B cell (primary cell): ENCODE measurements around the gene ETFDH. TPM values are rescaled to one million over a fixed set of nuclear protein-coding genes. Genes with fewer than 3 reads are reported as not detected.

Experiments
- ATAC-seq: fragments of 200-7000 bp; cut with Tn5 transposase; one replicate; pipeline ENCODE4 v1.10.0; 2021; ENCODE audit warnings: low read depth, mild to moderate bottlenecking, moderate number of reproducible peaks, moderate library complexity
- CTCF ChIA-PET: fragments of 350-600 bp; sonication (Branson Sonifier 250); formaldehyde crosslinking; loops from one replicate; lab custom pipeline; 2021; ENCODE audit warnings: antibody characterized with exemption, inconsistent platforms; lab: Charles Lee
- POLR2A ChIA-PET: fragments of 350-600 bp; sonication (Branson Sonifier 250); formaldehyde crosslinking; loops from one replicate; lab custom pipeline; 2021; ENCODE audit warnings: antibody characterized with exemption; lab: Charles Lee
- DNase-seq: peaks from one replicate; pipeline ENCODE4 v3.0.0; 2013
- H2AFZ ChIP-seq: 2 replicates; pipeline ENCODE4 v1.6.1; 2012; ENCODE audit warnings: mild to moderate bottlenecking, low read depth, low read length; ENCODE audit not compliant: insufficient read depth, poor library complexity, severe bottlenecking
- H3K27ac ChIP-seq, 2 donors: 1 replicate in 1 of 2; 2 replicates in 1 of 2; pipeline ENCODE4 v1.5.1; 2012 to 2013; ENCODE audit warnings: low read length in 2 of 2, mild to moderate bottlenecking in 2 of 2, moderate library complexity in 1 of 2
- H3K27me3 ChIP-seq, 4 experiments: fragments of 200-600 bp in 1 of 4; sonication (generic) in 1 of 4; replicated peaks in 1 of 4; 1 replicate in 2 of 4; 2 replicates in 2 of 4; pipeline versions ENCODE4 v1.6.1 to v1.7.0; 2013 to 2016; ENCODE audit warnings: low read length in 3 of 4, mild to moderate bottlenecking in 2 of 4, mixed read lengths in 1 of 4, moderate library complexity in 1 of 4; ENCODE audit not compliant: insufficient read depth in 4 of 4, control insufficient read depth in 3 of 4; ENCODE audit errors: control extremely low read depth in 1 of 4
- H3K36me3 ChIP-seq, 2 experiments: replicated peaks in 1 of 2; 1 replicate in 1 of 2; 2 replicates in 1 of 2; pipeline versions ENCODE4 v1.6.1 to v1.7.1; 2013; ENCODE audit warnings: low read length in 1 of 2; ENCODE audit not compliant: insufficient read depth in 2 of 2, control insufficient read depth in 1 of 2; ENCODE audit errors: control extremely low read depth in 1 of 2, extremely low read depth in 1 of 2
- H3K4me1 ChIP-seq, 2 donors: fragments of 200-600 bp in 1 of 2; sonication (generic) in 1 of 2; 1 replicate in 1 of 2; 2 replicates in 1 of 2; pipeline versions ENCODE4 v1.5.1 to v1.6.1; 2013 to 2017; ENCODE audit warnings: low read length in 2 of 2; ENCODE audit not compliant: control insufficient read depth in 2 of 2, insufficient read depth in 2 of 2
- H3K4me2 ChIP-seq: replicated peaks from 2 replicates; pipeline ENCODE3; 2012; ENCODE audit warnings: mild to moderate bottlenecking, low read depth, low read length; ENCODE audit not compliant: poor library complexity, severe bottlenecking
- H3K4me3 ChIP-seq, 5 experiments: fragments of 200-600 bp in 1 of 5; sonication (generic) in 1 of 5; 1 replicate in 3 of 5; 2 replicates in 2 of 5; pipeline versions ENCODE4 v1.5.1 to v1.7.0; 2011 to 2016; ENCODE audit warnings: low read length in 4 of 5, mild to moderate bottlenecking in 4 of 5, low read depth in 2 of 5, control low read depth in 1 of 5, moderate library complexity in 1 of 5; ENCODE audit not compliant: insufficient read depth in 1 of 5; ENCODE audit errors: control extremely low read depth in 1 of 5, extremely low read depth in 1 of 5
- H3K79me2 ChIP-seq: fragments of 200-600 bp; sonication (generic); one replicate; pipeline ENCODE4 v1.6.0; 2016; ENCODE audit warnings: low read length; ENCODE audit not compliant: control insufficient read depth, insufficient read depth
- H3K9ac ChIP-seq: fragments of 200-600 bp; sonication (generic); 2 replicates; pipeline ENCODE4 v1.6.1; 2017; ENCODE audit warnings: mild to moderate bottlenecking, low read length, moderate library complexity
- H3K9me3 ChIP-seq, 3 donors: one replicate each; pipeline versions ENCODE4 v1.6.1 to v1.7.1; 2013; ENCODE audit warnings: low read length in 2 of 3; ENCODE audit not compliant: control insufficient read depth in 2 of 3, insufficient read depth in 1 of 3; ENCODE audit errors: control extremely low read depth in 1 of 3
- H4K20me1 ChIP-seq: 2 replicates; pipeline ENCODE4 v1.6.0; 2012; ENCODE audit warnings: mild to moderate bottlenecking, low read length; ENCODE audit not compliant: insufficient read depth, control insufficient read depth, poor library complexity, severe bottlenecking
- H3K27ac Mint-ChIP-seq: one replicate; pipeline ENCODE4 v1.8.0; 2021; ENCODE audit warnings: mixed read lengths
- H3K27me3 Mint-ChIP-seq: one replicate; pipeline ENCODE4 v1.8.0; 2021; ENCODE audit warnings: mixed read lengths
- H3K4me1 Mint-ChIP-seq: one replicate; pipeline ENCODE4 v1.8.0; 2021; ENCODE audit warnings: mixed read lengths
- H3K4me3 Mint-ChIP-seq: one replicate; pipeline ENCODE4 v1.8.0; 2021; ENCODE audit warnings: mixed read lengths
- H3K9me3 Mint-ChIP-seq: one replicate; pipeline ENCODE4 v1.8.0; 2022; ENCODE audit warnings: mixed read lengths; ENCODE audit not compliant: insufficient read depth
- EZH2 ChIP-seq: IDR thresholded peaks from 2 replicates; pipeline ENCODE4 v1.6.1; 2012; ENCODE audit warnings: borderline replicate concordance, low read depth, mild to moderate bottlenecking, moderate library complexity, low read length; ENCODE audit not compliant: insufficient read depth, poor library complexity, severe bottlenecking
- WGBS: methylation state at CpG from one replicate; pipeline ENCODE4 v1.1.5; 2013; ENCODE audit warnings: missing lambda C conversion rate; ENCODE audit not compliant: insufficient coverage; 5-methylcytosine and 5-hydroxymethylcytosine counted together
- intact Hi-C: fragments of 100-400 bp; cut with micrococcal nuclease; formaldehyde crosslinking; loops from one replicate; pipeline ENCODE4 v1.10.0; 2022
- polyA plus RNA-seq: library from polyadenylated mRNA; depleted of rRNA; stranded (reverse); fragments of >200 nt; gene quantifications from 2 replicates; pipeline ENCODE4 v1.2.3, GENCODE V29; 2012
- total RNA-seq, 2 donors: library from RNA; stranded (reverse); fragments of 120-200 nt in 1 of 2; gene quantifications; 1 replicate in 1 of 2; 2 replicates in 1 of 2; pipeline versions ENCODE4 v1.2.3 to v1.2.4, GENCODE V29; 2013 to 2022
- TF ChIP-seq, protein P1 (sequence below): fragments of 200-600 bp; IDR thresholded peaks from one replicate; pipeline ENCODE4 v1.8.0; 2022; ENCODE audit warnings: antibody characterized with exemption, mild to moderate bottlenecking

ETFDH gene
- total and polyA plus RNA-seq, 2 donors (not counting 1 experiment from before 2014, with no cell fraction given): 7.8 to 10.8 TPM

DNA sequence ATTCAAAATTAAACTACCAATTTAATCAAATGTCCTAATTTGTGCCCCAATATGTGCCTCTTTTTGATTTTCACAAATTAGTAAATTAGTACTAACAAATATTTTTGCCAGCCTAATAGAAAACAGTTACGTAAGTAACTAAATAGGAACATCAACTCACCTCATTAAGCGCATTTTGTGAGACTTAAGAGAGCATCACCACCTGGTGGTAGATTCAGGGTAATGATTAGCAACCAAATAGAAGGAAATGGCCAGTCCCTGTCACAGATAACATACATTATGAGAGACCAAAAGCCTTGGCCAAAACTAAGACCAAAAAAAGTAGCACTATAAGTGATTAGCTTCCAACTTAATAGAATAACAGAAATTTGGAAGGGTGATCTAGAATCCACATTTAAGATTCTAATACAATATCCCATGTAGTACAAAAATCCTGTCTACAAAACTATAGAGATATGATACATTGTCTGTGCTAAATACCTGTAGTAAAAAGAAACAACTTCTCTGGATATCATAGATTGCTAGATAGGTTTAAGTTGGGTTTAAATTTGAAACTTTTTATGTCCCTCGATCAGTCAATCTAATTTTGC lies 47.1 kb upstream of the ETFDH start:
- no peaks in the 10 kb centered on the region for H3K36me3 ChIP-seq
- ATAC-seq (no peak), DNase-seq (peak; percentile 39)
- Mint-ChIP-seq H3K27me3 (peaks cover 6% of the 10 kb centered on the region), H3K9me3 (no peaks in the 10 kb centered on the region), H3K27ac (no peak overlapping the region), H3K4me3 (no peak overlapping the region), H3K4me1 (no peaks in the 10 kb centered on the region)
- CTCF ChIA-PET: interaction anchor here (1.0 to 1.5 kb wide), 3 partner anchors 10 to 370 kb away, joined by 3 to 4 read pairs (median 3); no protein-coding TSS in a partner anchor
- POLR2A ChIA-PET: no interaction called here
- H3K27me3 ChIP-seq: no peaks in the 10 kb centered on the region
- no peaks in the 10 kb centered on the region for H3K79me2 ChIP-seq
- H2AFZ ChIP-seq: no peak overlapping the region
- no peak overlapping the region for H3K27ac ChIP-seq
- H3K9me3 ChIP-seq: no peaks in the 10 kb centered on the region
- H3K9ac ChIP-seq: no peak overlapping the region
- intact Hi-C loops: loop anchor here (1.0 kb wide), 1 partner anchor 372 kb away; no protein-coding TSS in a partner anchor
- H3K4me3 ChIP-seq: no peak overlapping the region
- H3K4me2 ChIP-seq: no peak overlapping the region
- H4K20me1 ChIP-seq: no peaks in the 10 kb centered on the region
- TF ChIP-seq, protein P1, sequence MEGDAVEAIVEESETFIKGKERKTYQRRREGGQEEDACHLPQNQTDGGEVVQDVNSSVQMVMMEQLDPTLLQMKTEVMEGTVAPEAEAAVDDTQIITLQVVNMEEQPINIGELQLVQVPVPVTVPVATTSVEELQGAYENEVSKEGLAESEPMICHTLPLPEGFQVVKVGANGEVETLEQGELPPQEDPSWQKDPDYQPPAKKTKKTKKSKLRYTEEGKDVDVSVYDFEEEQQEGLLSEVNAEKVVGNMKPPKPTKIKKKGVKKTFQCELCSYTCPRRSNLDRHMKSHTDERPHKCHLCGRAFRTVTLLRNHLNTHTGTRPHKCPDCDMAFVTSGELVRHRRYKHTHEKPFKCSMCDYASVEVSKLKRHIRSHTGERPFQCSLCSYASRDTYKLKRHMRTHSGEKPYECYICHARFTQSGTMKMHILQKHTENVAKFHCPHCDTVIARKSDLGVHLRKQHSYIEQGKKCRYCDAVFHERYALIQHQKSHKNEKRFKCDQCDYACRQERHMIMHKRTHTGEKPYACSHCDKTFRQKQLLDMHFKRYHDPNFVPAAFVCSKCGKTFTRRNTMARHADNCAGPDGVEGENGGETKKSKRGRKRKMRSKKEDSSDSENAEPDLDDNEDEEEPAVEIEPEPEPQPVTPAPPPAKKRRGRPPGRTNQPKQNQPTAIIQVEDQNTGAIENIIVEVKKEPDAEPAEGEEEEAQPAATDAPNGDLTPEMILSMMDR: peak; percentile 79
- no peak for TF ChIP-seq EZH2
- no peaks in the 10 kb centered on the region for H3K4me1 ChIP-seq
- no CpG with 5 or more reads among the region's 3 CpGs for WGBS

DNA sequence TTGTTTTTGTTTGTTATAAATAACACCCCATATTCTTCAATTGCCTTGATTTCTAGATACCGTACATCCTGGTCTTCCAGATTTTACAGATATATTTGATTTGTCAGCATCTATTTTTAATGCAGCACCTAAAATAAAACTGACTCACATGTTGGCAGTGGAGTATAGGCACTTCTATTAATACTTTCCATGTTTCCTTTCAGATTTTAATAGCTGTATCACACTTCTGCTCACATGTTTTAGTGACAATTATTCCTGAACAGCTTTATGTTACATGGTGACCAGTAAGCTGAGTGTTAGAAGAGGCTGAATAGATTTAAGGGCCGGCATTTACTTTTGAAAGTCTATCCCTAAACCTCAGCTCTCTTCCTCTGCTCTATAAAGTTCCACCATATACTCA lies 46.6 kb upstream of the ETFDH start:
- Histone ChIP-seq H4K20me1 (no peaks in the 10 kb centered on the region), H3K4me2 (no peak overlapping the region), H3K36me3 (no peaks in the 10 kb centered on the region), H3K9ac (no peak overlapping the region), H3K4me1 (no peaks in the 10 kb centered on the region), H3K27ac (no peak overlapping the region), H2AFZ (no peak overlapping the region), H3K4me3 (no peak overlapping the region), H3K79me2 (no peaks in the 10 kb centered on the region), H3K9me3 (no peaks in the 10 kb centered on the region), H3K27me3 (no peaks in the 10 kb centered on the region)
- Mint-ChIP-seq H3K9me3 (no peaks in the 10 kb centered on the region), H3K27ac (no peak overlapping the region), H3K27me3 (peaks cover 4% of the 10 kb centered on the region), H3K4me1 (no peaks in the 10 kb centered on the region), H3K4me3 (no peak overlapping the region)
- no peak for TF ChIP-seq EZH2
- TF ChIP-seq, protein P1: no peak
- DNase-seq (no peak), ATAC-seq (no peak)
- intact Hi-C loops: loop anchor here (1.0 kb wide), 1 partner anchor 372 kb away; no protein-coding TSS in a partner anchor
- CTCF ChIA-PET: interaction anchor here (0.8 to 1.5 kb wide), 3 partner anchors 9 to 42 kb away, joined by 3 to 4 read pairs (median 3); no protein-coding TSS in a partner anchor
- POLR2A ChIA-PET: no interaction called here
- WGBS: no CpG with 5 or more reads among the region's 2 CpGs
